Parathyroid adenoma (tissue), 2 donors: Measurements from ENCODE around the gene CPT1B.
"Not testable (repeated sequence)": the region's sequence is repeated elsewhere in the genome, so short reads cannot be mapped to it uniquely, and the experiment has no call there.

Experiments used
- H2AFZ ChIP-seq: fragments of 300-600 bp; sonication (generic); one replicate; pipeline ENCODE4 v1.7.0; 2017; ENCODE audit warnings: antibody characterized with exemption, mild to moderate bottlenecking
- H3K27ac ChIP-seq: fragments of 300-600 bp; sonication (generic); one replicate; pipeline ENCODE4 v1.7.0; 2017
- H3K27me3 ChIP-seq: fragments of 300-600 bp; sonication (generic); one replicate; pipeline ENCODE4 v1.7.0; 2017; ENCODE audit warnings: low read length; ENCODE audit not compliant: control insufficient read depth, insufficient read depth
- H3K36me3 ChIP-seq: fragments of 300-600 bp; sonication (generic); one replicate; pipeline ENCODE4 v1.7.0; 2017; ENCODE audit warnings: low read length; ENCODE audit not compliant: control insufficient read depth, insufficient read depth
- H3K4me1 ChIP-seq: fragments of 300-600 bp; sonication (generic); one replicate; pipeline ENCODE4 v1.7.0; 2017; ENCODE audit warnings: control low read depth
- H3K4me2 ChIP-seq: fragments of 300-600 bp; sonication (generic); one replicate; pipeline ENCODE4 v1.7.0; 2017; ENCODE audit warnings: low read length
- H3K4me3 ChIP-seq: fragments of 300-600 bp; sonication (generic); one replicate; pipeline ENCODE4 v1.7.0; 2017; ENCODE audit warnings: low read depth, low read length
- H3K79me2 ChIP-seq: fragments of 300-600 bp; sonication (generic); one replicate; pipeline ENCODE4 v1.7.0; 2017; ENCODE audit warnings: control low read depth
- H3K9ac ChIP-seq: fragments of 300-600 bp; sonication (generic); one replicate; pipeline ENCODE4 v1.7.0; 2017; ENCODE audit warnings: mild to moderate bottlenecking
- H3K9me3 ChIP-seq: fragments of 300-600 bp; sonication (generic); one replicate; pipeline ENCODE4 v1.7.0; 2017; ENCODE audit warnings: low read length; ENCODE audit not compliant: control insufficient read depth
- TF ChIP-seq, protein P1 (sequence below): fragments of 300-600 bp; sonication (generic); IDR thresholded peaks from one replicate; pipeline ENCODE4 v1.7.0; 2017; ENCODE audit warnings: antibody characterized with exemption, mild to moderate bottlenecking
- donor health status: primary hyperparathyroidism.

Gene CPT1B

DNA sequence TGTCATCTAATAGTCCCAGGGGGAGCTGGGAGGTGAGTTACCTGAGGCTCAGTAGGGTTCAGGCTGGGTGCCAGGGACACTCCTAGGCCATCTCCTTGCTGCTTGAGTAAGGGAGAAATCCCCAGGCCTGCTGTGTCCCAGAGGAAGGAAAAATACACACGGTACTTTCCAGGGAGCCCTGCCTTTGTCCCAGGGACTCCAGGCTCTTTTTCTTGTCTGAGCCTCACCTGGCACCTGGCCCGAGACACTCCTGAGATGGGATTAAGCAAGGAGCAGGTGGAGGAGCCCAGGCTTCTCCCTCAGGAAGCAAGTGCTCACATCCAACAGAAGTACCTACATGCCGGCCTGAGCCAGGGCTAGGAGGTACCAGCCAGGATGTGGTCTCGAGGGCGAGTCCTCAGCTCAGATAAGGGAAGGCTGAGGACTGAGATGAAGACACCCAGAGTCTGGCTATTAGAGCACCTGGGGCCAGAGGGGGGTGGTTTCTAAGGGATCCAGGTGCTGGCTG is 33.4 kb downstream of the CPT1B start:
- Histone ChIP-seq H3K9ac (no peak overlapping the region), H3K36me3 (no peaks in the 10 kb centered on the region), H3K9me3 (no peaks in the 10 kb centered on the region), H3K79me2 (no peaks in the 10 kb centered on the region), H3K27me3 (no peaks in the 10 kb centered on the region), H2AFZ (peak overlapping the region; percentile 65), H3K27ac (peak overlapping the region; percentile 86), H3K4me1 (peaks cover 7% of the 10 kb centered on the region), H3K4me3 (no peak overlapping the region), H3K4me2 (peak overlapping the region; percentile 56)
- TF ChIP-seq, protein P1, sequence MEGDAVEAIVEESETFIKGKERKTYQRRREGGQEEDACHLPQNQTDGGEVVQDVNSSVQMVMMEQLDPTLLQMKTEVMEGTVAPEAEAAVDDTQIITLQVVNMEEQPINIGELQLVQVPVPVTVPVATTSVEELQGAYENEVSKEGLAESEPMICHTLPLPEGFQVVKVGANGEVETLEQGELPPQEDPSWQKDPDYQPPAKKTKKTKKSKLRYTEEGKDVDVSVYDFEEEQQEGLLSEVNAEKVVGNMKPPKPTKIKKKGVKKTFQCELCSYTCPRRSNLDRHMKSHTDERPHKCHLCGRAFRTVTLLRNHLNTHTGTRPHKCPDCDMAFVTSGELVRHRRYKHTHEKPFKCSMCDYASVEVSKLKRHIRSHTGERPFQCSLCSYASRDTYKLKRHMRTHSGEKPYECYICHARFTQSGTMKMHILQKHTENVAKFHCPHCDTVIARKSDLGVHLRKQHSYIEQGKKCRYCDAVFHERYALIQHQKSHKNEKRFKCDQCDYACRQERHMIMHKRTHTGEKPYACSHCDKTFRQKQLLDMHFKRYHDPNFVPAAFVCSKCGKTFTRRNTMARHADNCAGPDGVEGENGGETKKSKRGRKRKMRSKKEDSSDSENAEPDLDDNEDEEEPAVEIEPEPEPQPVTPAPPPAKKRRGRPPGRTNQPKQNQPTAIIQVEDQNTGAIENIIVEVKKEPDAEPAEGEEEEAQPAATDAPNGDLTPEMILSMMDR, result no peak

DNA sequence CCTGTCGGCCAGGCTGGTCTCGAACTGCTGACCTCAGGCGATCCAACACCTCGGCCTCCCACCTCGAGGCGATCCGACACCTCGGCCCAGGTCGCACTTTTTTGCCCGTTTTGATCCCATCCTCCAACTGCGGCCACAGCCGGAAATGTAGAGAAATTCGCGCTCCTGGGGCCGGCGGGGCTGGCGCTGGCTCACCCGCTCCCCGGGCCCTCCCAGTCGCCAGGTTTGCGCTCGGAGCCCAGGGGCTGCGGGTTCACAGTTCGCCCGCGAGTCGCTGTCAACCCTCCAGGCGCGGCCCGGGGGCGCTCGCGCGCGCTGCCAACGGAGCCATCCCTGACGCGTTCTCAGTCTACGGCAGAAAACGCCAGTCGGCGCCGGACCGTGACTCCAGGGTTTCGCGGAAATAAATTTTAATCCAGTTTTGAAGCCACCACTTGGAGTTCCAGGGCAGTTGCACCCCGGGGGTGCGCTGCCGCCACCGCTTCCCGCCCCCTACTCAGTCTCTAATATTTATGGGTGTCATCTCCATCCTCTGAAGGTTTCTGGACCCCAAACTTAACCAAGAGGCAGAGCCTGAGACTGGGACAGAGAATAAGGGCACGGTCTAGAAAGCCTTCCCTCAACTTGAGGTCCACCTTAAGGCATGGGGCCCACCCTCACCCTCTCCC is 34.0 kb downstream of the CPT1B start:
- Histone ChIP-seq H3K4me3 (peak overlapping the region; percentile 36), H3K9ac (no peak overlapping the region), H3K4me1 (peaks cover 7% of the 10 kb centered on the region), H3K4me2 (peak overlapping the region; percentile 71), H3K27me3 (no peaks in the 10 kb centered on the region), H3K27ac (peak overlapping the region; percentile 86), H3K79me2 (no peaks in the 10 kb centered on the region), H3K36me3 (no peaks in the 10 kb centered on the region), H2AFZ (peak overlapping the region; percentile 65), H3K9me3 (no peaks in the 10 kb centered on the region)
- TF ChIP-seq, protein P1, result peak; percentile 66

DNA sequence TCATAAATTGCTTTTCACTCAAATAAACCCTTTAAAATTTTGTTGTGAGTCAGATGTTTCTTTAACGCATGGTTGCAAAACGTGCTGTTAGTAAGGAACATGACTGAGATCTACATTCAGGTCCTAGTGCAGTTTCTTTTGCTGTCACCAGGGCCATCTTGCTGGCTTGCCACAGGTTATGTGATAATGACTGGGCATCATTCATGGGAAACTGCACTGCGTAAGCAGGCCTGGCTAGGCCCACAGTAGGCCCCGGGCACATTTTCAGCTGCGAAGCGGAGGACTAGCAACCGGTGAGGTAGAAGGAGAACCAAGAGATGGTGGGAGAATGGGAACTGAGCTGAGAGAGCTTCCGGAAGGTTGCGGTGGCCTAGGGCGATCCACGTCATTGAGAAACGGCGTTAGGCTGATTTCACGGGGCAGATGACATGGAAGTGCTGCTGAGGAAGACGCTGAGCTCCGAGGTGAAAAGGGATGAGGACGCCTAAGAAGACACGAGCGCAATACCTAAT is 35.8 kb downstream of the CPT1B start:
- H3K79me2 ChIP-seq, result no peaks in the 10 kb centered on the region
- peak overlapping the region; percentile 53 for H3K27ac ChIP-seq
- TF ChIP-seq, protein P1, result no peak

DNA sequence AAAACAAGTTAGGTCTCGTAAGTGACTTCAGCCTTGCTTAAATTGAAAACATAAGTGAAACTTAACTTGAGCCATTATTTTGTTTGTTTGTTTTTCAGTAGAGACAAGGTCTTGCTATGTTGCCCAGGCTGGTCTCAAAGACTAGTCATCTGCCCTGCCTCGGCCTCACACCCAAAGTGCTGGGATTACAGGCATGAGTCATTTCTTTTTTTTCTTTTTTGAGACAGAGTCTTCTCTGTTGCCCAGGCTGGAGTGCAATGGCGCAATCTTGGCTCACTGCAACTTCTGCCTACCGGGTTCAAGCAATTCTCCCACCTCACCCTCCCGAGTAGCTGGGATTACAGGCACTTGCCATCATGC is 36.6 kb downstream of the CPT1B start:
- H3K4me3 ChIP-seq, H3K36me3 ChIP-seq, H2AFZ ChIP-seq, H3K4me1 ChIP-seq, H3K27me3 ChIP-seq, H3K9me3 ChIP-seq, H3K4me2 ChIP-seq, H3K79me2 ChIP-seq, H3K9ac ChIP-seq: not testable (repeated sequence)
- peak overlapping the region; percentile 53 for H3K27ac ChIP-seq

More for the DNA sequence above, 35.8 kb downstream of the CPT1B start:
- Histone ChIP-seq H3K4me1 (peaks cover 7% of the 10 kb centered on the region), H3K36me3 (no peaks in the 10 kb centered on the region), H3K9ac (no peak overlapping the region), H3K4me3 (no peak overlapping the region), H3K9me3 (no peaks in the 10 kb centered on the region), H3K4me2 (no peak overlapping the region), H2AFZ (no peak overlapping the region), H3K27me3 (no peaks in the 10 kb centered on the region)

DNA sequence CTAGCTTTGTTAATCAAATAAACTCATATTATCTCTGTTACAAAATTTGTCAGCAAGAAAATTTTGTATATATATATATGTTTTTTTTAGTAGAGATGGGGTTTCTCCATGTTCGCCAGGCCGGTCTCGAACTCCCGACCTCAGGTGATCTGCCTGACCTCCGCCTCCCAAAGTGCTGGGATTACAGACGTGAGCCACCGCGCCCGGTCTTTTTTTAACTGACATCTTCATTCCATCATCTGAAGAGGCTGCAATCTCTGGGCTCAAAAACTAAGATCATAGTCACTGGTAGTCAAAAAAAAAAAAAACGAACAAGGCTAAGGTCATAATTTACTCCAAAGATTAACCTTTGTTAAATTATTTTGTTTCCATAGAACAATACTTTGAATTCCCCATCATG is 37.8 kb downstream of the CPT1B start:
- no peak overlapping the region for H3K4me2 ChIP-seq
- no peaks in the 10 kb centered on the region for H3K9me3 ChIP-seq
- TF ChIP-seq, protein P1, result no peak
- no peaks in the 10 kb centered on the region for H3K27me3 ChIP-seq
- H3K79me2 ChIP-seq, result no peaks in the 10 kb centered on the region
- H2AFZ ChIP-seq, result no peak overlapping the region
- no peak overlapping the region for H3K4me3 ChIP-seq
- H3K9ac ChIP-seq, result no peak overlapping the region
- H3K4me1 ChIP-seq, result peaks cover 3% of the 10 kb centered on the region
- no peaks in the 10 kb centered on the region for H3K36me3 ChIP-seq
- H3K27ac ChIP-seq, result peak overlapping the region; percentile 87
